Endothelial cell of umbilical vein (primary cell): Measurements from ENCODE around the gene SCN5A. TPM values are rescaled to one million over a fixed set of nuclear protein-coding genes. Genes with fewer than 3 reads are reported as not detected.

ENCODE experiments used
- BruUV-seq: library from RNA; stranded (reverse); fragments of 400-500 nt; replicated peaks from 2 replicates; lab custom pipeline; 2021; lab: Mats Ljungman, UMichigan
- CTCF ChIA-PET: fragments of 300-600, 350-600 bp; sonication (Branson Sonifier 250); formaldehyde crosslinking; loops from one replicate; lab custom pipeline; 2021; ENCODE audit warnings: antibody characterized with exemption, inconsistent platforms; lab: Charles Lee
- POLR2A ChIA-PET: fragments of 300-600, 350-600 bp; sonication (Branson Sonifier 250); formaldehyde crosslinking; loops from one replicate; lab custom pipeline; 2021; ENCODE audit warnings: antibody characterized with exemption, inconsistent platforms; lab: Charles Lee
- DNase-seq: peaks from one replicate; pipeline ENCODE4 v3.0.0-alpha.2; 2011; ENCODE audit warnings: low read depth, low spot score
- FAIRE-seq: peaks from 2 replicates; lab custom pipeline; 2011; peaks lifted over from hg19 to GRCh38; lab: Jason Lieb, UNC
- H2AFZ ChIP-seq: 2 replicates; pipeline ENCODE4 v1.6.0; 2012; ENCODE audit warnings: low read depth, low read length, control low read depth, inconsistent platforms
- H3K27ac ChIP-seq: 2 replicates; pipeline ENCODE4 v1.5.1; 2011; ENCODE audit warnings: low read depth, mild to moderate bottlenecking, control low read depth, low read length, moderate library complexity; ENCODE audit not compliant: insufficient read depth
- H3K27me3 ChIP-seq, 2 experiments: 2 replicates each; pipeline versions ENCODE4 v1.6.0 to v1.6.1; 2011; ENCODE audit warnings: low read length in 2 of 2, mixed read lengths in 1 of 2; ENCODE audit not compliant: control insufficient read depth in 2 of 2, insufficient read depth in 2 of 2
- H3K36me3 ChIP-seq, 2 experiments: 2 replicates in 1 of 2; 3 replicates in 1 of 2; pipeline ENCODE4 v1.5.1; 2011; ENCODE audit warnings: low read length in 2 of 2, mild to moderate bottlenecking in 1 of 2, moderate library complexity in 1 of 2; ENCODE audit not compliant: control insufficient read depth in 2 of 2, insufficient read depth in 2 of 2; ENCODE audit errors: extremely low read depth in 1 of 2
- H3K4me1 ChIP-seq: 3 replicates; pipeline ENCODE4 v1.5.1; 2011; ENCODE audit warnings: mild to moderate bottlenecking, low read length; ENCODE audit not compliant: control insufficient read depth, insufficient read depth; ENCODE audit errors: extremely low read depth
- H3K4me2 ChIP-seq: 2 replicates; pipeline ENCODE4 v1.6.1; 2011; ENCODE audit warnings: low read length, control low read depth, mixed read lengths; ENCODE audit not compliant: insufficient read depth
- H3K4me3 ChIP-seq, 3 experiments: fragments of 200-600 bp in 1 of 3; sonication (generic), shearing (Covaris generic) in 1 of 3; replicated peaks in 1 of 3; 2 replicates each; pipeline ENCODE4 v1.5.1; 2011 to 2016; ENCODE audit warnings: control low read depth in 3 of 3, low read length in 3 of 3, mild to moderate bottlenecking in 2 of 3, inconsistent platforms in 1 of 3, low read depth in 1 of 3, moderate library complexity in 1 of 3; ENCODE audit not compliant: insufficient read depth in 1 of 3
- H3K79me2 ChIP-seq: 2 replicates; pipeline ENCODE4 v1.6.0; 2012; ENCODE audit warnings: low read length, inconsistent platforms; ENCODE audit not compliant: control insufficient read depth, insufficient read depth
- H3K9ac ChIP-seq: replicated peaks from 2 replicates; pipeline ENCODE3; 2011; ENCODE audit warnings: low read length, control low read depth; ENCODE audit not compliant: insufficient read depth; ENCODE audit errors: extremely low read depth
- H3K9me1 ChIP-seq: replicated peaks from 3 replicates; pipeline ENCODE4 v1.6.0; 2011; ENCODE audit warnings: mild to moderate bottlenecking, low read length; ENCODE audit not compliant: control insufficient read depth, insufficient read depth; ENCODE audit errors: extremely low read depth
- H3K9me3 ChIP-seq: replicated peaks from 2 replicates; pipeline ENCODE4 v1.5.1; 2012; ENCODE audit warnings: low read length, inconsistent platforms; ENCODE audit not compliant: control insufficient read depth, insufficient read depth
- H4K20me1 ChIP-seq: replicated peaks from 2 replicates; pipeline ENCODE3; 2011; ENCODE audit warnings: mild to moderate bottlenecking, low read length; ENCODE audit not compliant: control insufficient read depth, insufficient read depth; ENCODE audit errors: extremely low read depth
- EZH2 ChIP-seq: IDR thresholded peaks from 2 replicates; pipeline ENCODE4 v1.6.1; 2012; ENCODE audit warnings: borderline replicate concordance, low read depth, mild to moderate bottlenecking, moderate library complexity, low read length, inconsistent platforms; ENCODE audit not compliant: severe bottlenecking
- FOS ChIP-seq: IDR thresholded peaks from 2 replicates; pipeline ENCODE4 v1.6.1; 2011; ENCODE audit warnings: mild to moderate bottlenecking, low read length, moderate library complexity, borderline replicate concordance; ENCODE audit not compliant: insufficient read depth
- GATA2 ChIP-seq: IDR thresholded peaks from 2 replicates; pipeline ENCODE4 v1.7.0; 2011; ENCODE audit warnings: low read depth, mild to moderate bottlenecking, moderate library complexity, mixed read lengths, low read length; ENCODE audit not compliant: insufficient read length, insufficient read depth
- JUN ChIP-seq: IDR thresholded peaks from 2 replicates; pipeline ENCODE4 v1.6.1; 2011; ENCODE audit warnings: borderline replicate concordance, low read depth; ENCODE audit not compliant: insufficient read length, insufficient read depth
- MYC ChIP-seq: IDR thresholded peaks from one replicate; pipeline ENCODE4 v1.6.1; 2011; ENCODE audit warnings: mild to moderate bottlenecking, low read depth, low read length
- POLR2A ChIP-seq: IDR thresholded peaks from 2 replicates; pipeline ENCODE4 v1.6.1; 2012; ENCODE audit warnings: low read depth, mild to moderate bottlenecking, control low read depth, low read length
- POLR2AphosphoS5 ChIP-seq: IDR thresholded peaks from 2 replicates; pipeline ENCODE4 v1.6.1; 2012; ENCODE audit warnings: low read depth, mild to moderate bottlenecking, control low read depth, low read length, moderate library complexity; ENCODE audit not compliant: insufficient read depth
- dilution Hi-C: fragments of 300-500 bp; cut with MboI; formaldehyde crosslinking; loops from one replicate; pipeline ENCODE4 v1.15.0; 2019; ENCODE audit warnings: low sequenced_read_pairs; ENCODE audit not compliant: extremely low pct_ligation_motif_present
- intact Hi-C: fragments of 100-400 bp; cut with micrococcal nuclease; formaldehyde crosslinking; loops from one replicate; pipeline ENCODE4 v1.10.0; 2022
- polyA plus RNA-seq, 4 experiments: library from polyadenylated mRNA; depleted of rRNA in 3 of 4; stranded (reverse) in 3 of 4; unstranded in 1 of 4; fragments of >200 nt; gene quantifications; 2 replicates each; pipeline versions ENCODE4 v1.2.1 to v1.2.3, GENCODE V29; 2011 to 2012; ENCODE audit warnings: missing spikeins in 1 of 4
- total RNA-seq: library from RNA; stranded (reverse); gene quantifications from 2 replicates; pipeline ENCODE4 v1.2.3, GENCODE V29; 2021
- TF ChIP-seq, protein P1 (sequence below): IDR thresholded peaks from 2 replicates; pipeline ENCODE4 v1.6.1; 2011; ENCODE audit not compliant: insufficient read depth, insufficient read length
- TF ChIP-seq, protein P2 (sequence below), 2 donors: IDR thresholded peaks; 1 replicate in 1 of 2; 2 replicates in 1 of 2; pipeline ENCODE4 v1.5.1; 2011; ENCODE audit warnings: low read length in 2 of 2, mild to moderate bottlenecking in 2 of 2, moderate library complexity in 2 of 2, control low read depth in 1 of 2, inconsistent platforms in 1 of 2, low read depth in 1 of 2; ENCODE audit not compliant: insufficient read depth in 1 of 2; ENCODE audit errors: extremely low read depth in 1 of 2

Gene SCN5A
- total and polyA plus RNA-seq, 2 donors (not counting 3 experiments of a cell fraction or from before 2014, with no cell fraction given), result 2.7 to 20.0 TPM

DNA sequence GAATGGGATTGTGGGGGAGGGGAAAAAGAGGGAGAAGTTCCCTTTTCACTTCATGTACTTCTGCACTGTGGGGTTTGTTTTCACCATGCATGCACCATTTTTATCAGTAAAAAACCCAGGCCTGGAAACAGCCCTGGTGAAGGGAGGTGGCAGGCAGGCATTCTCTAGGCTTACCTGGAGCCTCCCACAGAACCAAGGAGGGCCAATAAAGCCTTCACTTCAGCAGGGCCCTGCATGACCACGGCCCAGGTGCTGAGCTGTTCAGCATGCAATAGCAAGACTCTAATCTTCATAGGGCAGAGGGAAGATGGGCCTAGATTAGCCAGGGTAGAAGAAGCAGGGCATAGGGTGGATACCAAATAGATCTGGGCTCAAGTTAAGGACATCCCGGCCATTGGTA, 49.6 kb downstream of the SCN5A start:
- H3K4me2 ChIP-seq, result no peak overlapping the region
- H3K4me3 ChIP-seq, result no peak overlapping the region
- TF ChIP-seq POLR2A (no peak), POLR2AphosphoS5 (no peak)
- TF ChIP-seq, protein P1, sequence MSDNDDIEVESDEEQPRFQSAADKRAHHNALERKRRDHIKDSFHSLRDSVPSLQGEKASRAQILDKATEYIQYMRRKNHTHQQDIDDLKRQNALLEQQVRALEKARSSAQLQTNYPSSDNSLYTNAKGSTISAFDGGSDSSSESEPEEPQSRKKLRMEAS, result no peak
- no TSS peak for BruUV-seq
- H3K27ac ChIP-seq, result no peak overlapping the region
- CTCF ChIA-PET, result no interaction called here
- no peak overlapping the region for H2AFZ ChIP-seq
- H4K20me1 ChIP-seq, result no peaks in the 10 kb centered on the region
- FAIRE-seq (no peak), DNase-seq (no peak)
- dilution Hi-C loops, result no loop called here
- no peak overlapping the region for H3K9ac ChIP-seq
- H3K4me1 ChIP-seq, result no peaks in the 10 kb centered on the region
- H3K36me3 ChIP-seq, result no peaks in the 10 kb centered on the region
- POLR2A ChIA-PET, result no interaction called here
- no peaks in the 10 kb centered on the region for H3K79me2 ChIP-seq
- no peaks in the 10 kb centered on the region for H3K9me3 ChIP-seq
- no peaks in the 10 kb centered on the region for H3K27me3 ChIP-seq
- no peaks in the 10 kb centered on the region for H3K9me1 ChIP-seq
- intact Hi-C loops, result no loop called here

DNA sequence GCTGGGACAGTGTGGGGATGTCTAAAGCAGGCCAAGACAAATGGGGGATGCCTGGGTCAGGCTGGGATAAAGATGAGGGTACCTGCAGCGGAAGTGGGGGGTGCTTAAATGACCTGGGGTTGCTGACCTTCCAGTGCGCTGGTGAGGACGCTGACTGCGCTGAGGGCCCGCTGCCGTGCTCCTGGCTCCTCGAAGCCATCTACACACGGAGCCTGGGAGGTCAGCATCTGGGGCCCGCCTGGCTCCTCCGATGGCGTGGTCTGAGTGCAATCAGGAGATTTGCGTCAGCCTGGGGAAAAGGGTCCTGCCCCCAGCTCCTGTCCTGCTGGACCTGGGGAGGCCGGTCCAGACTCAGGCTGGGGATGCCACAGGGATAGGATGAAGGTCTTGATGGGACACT, 50.7 kb downstream of the SCN5A start:
- Histone ChIP-seq H3K4me3 (no peak overlapping the region), H2AFZ (no peak overlapping the region), H3K27ac (no peak overlapping the region), H3K9ac (no peak overlapping the region), H3K27me3 (no peaks in the 10 kb centered on the region), H3K4me1 (no peaks in the 10 kb centered on the region), H3K4me2 (no peak overlapping the region), H3K9me1 (no peaks in the 10 kb centered on the region), H4K20me1 (no peaks in the 10 kb centered on the region), H3K79me2 (no peaks in the 10 kb centered on the region), H3K9me3 (no peaks in the 10 kb centered on the region), H3K36me3 (no peaks in the 10 kb centered on the region)
- CTCF ChIA-PET, result no interaction called here
- BruUV-seq, result no TSS peak
- dilution Hi-C loops (no loop called here), intact Hi-C loops (no loop called here)
- DNase-seq, result no peak
- POLR2A ChIA-PET, result no interaction called here
- no peak for FAIRE-seq
- TF ChIP-seq, protein P2, sequence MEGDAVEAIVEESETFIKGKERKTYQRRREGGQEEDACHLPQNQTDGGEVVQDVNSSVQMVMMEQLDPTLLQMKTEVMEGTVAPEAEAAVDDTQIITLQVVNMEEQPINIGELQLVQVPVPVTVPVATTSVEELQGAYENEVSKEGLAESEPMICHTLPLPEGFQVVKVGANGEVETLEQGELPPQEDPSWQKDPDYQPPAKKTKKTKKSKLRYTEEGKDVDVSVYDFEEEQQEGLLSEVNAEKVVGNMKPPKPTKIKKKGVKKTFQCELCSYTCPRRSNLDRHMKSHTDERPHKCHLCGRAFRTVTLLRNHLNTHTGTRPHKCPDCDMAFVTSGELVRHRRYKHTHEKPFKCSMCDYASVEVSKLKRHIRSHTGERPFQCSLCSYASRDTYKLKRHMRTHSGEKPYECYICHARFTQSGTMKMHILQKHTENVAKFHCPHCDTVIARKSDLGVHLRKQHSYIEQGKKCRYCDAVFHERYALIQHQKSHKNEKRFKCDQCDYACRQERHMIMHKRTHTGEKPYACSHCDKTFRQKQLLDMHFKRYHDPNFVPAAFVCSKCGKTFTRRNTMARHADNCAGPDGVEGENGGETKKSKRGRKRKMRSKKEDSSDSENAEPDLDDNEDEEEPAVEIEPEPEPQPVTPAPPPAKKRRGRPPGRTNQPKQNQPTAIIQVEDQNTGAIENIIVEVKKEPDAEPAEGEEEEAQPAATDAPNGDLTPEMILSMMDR (IDR thresholded peaks at IDR 0.05; ENCODE audit: extremely low read depth in 1 of 2, insufficient read depth in 1 of 2, low read depth in 1 of 2, low read length in 2 of 2), result no peak
- TF ChIP-seq POLR2AphosphoS5, result no peak
- TF ChIP-seq GATA2, result no peak
- TF ChIP-seq, protein P1, result no peak
- no peak for TF ChIP-seq POLR2A
- no peak for TF ChIP-seq JUN
- TF ChIP-seq MYC, result no peak
- no peak for TF ChIP-seq FOS
- no peak for TF ChIP-seq EZH2
